ENCODE data around the gene PAIP2.
A peak's percentile ranks its signal among the peaks of the same experiment; 100 is the strongest.
"Not testable (repeated sequence)": the region's sequence is repeated elsewhere in the genome, so short reads cannot be mapped to it uniquely, and the experiment has no call there.

The PAIP2 gene

DNA sequence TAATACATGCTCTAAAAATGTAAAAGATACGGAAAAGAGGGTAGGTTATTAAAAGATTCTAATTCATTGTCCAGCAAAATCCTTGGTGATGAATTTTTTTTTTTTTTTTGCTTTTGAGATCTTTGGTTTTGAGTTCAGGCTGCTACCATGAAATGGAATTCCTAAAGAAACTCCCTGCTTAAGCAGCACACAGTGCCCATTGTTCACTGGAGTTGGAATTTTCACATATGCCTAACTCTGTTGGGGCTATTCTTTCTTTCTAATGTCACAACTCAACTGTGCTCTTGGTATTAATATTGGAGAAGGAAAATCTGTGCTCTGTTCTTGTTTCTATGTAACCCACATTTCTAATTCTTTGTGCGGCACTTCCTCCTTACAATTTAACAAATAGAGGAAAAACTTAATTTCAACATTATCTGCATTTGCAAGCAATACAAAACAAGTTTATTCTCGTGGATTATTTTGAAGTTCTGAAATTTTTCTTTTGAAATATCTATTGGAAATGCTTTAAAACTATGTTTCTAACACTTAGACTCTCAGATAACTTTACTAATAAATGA is 26.5 kb upstream of the PAIP2 start:
- no peak for DNase-seq (ENCODE audit: low read depth)

DNA sequence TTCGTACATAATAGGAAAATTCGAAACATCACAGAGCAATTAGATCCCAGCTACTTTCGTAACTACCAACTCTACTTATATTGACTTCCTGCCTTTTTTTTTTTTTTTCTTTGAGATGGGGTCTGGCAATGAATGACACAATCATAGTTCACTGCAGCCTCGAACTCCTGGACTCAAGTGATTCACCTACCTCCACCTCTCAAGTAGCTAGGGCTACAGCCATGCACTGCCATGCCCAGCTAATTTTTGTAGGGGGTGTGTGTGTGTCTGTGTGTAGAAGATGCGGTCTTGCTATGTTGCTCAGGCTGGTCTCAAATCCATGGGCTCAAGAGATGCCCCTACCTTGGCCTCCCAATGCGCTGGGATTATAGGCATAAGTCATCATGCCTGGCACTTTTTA is 5.8 kb upstream of the PAIP2 start:
- DNase-seq (ENCODE audit: low read depth), result peak; percentile 12

DNA sequence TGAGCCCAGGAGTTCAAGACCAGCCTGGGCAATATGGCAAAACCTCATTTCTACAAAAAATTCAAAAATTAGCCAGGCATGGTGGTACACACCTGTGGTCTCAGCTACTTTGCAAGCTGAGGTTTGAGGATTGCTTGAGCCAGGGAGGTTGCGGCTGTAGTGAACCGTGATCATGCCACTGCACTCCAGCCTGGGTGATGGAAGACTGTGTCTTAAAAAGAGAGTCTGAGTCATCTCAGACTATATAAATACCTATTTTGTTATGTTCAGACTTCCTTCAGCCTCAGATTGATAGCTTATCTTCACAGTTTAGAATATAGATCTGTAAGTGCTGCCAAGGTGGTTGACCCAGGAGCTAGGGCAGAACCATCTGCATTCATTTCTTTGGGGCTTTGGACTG is 1.6 kb upstream of the PAIP2 start:
- DNase-seq (ENCODE audit: low read depth), result peak; percentile 19

DNA sequence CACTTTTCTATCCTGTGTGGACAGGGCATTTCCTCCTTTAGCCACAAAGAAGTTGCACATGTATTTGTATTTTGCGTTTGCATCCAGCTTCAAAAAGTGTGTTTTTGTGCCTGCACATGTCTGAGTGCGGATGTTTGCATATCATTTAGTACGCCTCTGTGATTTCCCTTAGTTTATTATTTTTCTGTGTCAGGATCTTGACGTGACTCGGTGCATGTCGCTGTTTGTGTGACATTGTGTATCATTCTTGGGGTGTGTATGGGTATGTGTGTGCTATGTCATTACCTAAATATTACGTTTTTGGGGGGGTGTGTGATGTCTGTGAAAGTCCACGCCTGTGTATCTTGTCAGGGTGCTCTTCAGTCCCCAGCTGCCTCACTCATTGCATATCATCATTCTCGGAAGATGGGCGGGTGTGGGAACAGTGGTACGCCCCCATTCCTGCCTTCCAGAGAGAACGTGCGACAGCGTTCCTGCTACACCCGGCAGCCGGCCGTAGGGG is 416 bp upstream of the PAIP2 start:
- no peak for DNase-seq (ENCODE audit: low read depth)

DNA sequence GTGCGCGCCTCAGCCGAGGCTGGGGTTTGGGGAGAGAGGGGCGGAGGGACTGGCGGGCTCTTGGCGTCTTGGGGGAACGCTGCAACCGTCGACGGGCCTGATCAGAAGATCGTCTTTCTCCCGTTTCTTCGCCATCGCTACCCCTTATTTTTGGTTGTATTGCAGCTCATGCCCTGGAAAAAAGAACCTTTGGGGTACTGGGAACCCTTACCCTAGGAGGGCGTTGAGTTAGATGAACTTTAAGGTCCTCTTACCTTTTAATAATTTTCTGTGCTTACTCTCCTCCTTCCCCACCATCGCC is 719 bp downstream of the PAIP2 start:
- DNase-seq (ENCODE audit: low read depth), result no peak

DNA sequence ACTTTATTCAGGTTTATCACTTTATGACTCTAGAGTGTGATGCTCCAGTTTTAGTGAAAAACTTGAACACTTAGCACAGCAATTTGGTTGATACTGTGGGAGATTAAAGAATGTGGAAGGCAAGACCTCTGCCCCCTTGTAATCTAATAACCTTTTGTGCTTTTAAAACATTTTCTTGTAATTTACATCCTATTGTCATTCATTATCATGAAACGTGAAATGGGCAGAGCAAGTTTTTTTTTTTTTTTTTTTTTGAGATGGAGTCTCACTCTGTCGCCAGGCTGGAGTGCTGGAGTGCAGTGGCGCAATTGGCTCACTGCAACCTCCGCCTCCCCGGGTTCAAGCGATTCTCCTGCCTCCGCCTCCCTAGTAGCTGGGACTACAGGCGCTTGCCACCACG is 1.8 kb downstream of the PAIP2 start:
- DNase-seq (ENCODE audit: low read depth), result no peak

DNA sequence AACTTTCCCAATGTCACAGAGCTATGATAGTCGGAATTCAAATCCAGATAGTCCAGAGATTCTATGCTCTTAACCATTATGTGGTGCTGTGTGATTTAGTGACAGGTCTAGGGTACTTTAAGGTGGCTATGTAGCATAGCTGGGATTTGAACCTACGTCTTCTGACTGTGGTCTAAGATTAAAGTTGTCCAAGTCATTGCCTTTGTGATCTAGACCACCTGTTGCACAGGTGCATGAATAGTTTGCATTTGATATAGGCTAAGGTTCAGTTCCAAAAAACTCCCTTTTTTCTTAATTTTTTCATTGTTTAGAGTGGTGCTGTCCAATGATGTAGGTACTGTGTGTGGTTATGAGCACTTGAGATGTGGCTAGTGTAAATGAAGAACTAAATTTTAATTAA is 2.5 kb downstream of the PAIP2 start:
- no peak for DNase-seq (ENCODE audit: low read depth)

DNA sequence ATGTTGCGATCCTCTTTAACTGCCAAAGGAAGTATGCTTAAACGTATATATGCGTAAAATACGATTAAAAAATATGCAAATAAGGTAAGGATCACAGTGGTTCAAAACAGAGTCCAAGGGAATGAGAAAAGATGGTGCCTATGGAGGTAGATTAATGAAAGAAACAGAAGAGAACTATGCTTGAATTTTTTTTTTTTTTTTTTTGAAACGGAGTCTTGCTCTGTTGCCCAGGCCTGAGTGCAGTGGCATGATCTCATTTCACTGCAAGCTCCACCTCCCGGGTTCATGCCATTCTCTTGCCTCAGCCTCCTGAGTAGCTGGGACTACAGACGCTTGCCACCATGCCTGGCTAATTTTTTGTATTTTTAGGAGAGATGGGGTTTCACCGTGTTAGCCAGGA is 3.8 kb downstream of the PAIP2 start:
- DNase-seq (ENCODE audit: low read depth), result not testable (repeated sequence)

DNA sequence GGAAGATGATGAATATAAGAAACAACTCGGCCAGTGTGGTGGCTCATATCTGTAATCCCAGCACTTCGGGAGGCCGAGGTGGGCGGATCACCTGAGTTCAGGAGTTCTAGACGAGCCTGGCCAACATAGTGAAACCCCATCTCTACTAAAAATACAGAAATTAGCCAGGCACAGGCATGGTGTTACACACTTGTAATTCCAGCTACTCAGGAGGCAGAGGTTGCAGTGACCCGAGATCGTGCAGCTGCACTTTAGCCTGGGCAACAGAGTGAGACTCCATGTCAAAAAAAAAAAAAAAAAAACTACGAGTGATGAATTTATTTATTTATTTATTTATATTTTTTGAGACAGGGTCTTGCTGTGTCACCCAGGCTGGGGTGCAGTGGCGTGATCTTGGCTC is 6.2 kb downstream of the PAIP2 start:
- not testable (repeated sequence) for DNase-seq (ENCODE audit: low read depth)

DNA sequence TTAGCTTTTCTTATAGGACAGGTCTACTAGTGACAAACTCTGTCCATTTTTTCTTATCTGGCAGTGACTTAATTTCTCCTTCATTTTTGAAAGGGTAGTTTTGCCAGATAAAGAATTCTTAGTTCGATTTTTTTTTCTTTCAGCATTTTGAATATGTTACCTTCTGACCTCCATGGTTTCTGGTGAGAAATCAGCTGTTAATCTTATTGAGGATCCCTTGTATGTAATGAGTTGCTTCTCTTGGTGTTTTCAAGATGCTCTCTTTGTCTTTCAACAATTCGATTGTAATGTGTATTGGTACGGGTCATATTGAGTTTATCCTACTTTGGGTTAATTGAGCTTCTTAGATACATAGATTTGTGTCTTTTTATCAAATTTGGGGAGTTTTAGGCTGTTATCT is 12.5 kb downstream of the PAIP2 start:
- no peak for DNase-seq (ENCODE audit: low read depth)

DNA sequence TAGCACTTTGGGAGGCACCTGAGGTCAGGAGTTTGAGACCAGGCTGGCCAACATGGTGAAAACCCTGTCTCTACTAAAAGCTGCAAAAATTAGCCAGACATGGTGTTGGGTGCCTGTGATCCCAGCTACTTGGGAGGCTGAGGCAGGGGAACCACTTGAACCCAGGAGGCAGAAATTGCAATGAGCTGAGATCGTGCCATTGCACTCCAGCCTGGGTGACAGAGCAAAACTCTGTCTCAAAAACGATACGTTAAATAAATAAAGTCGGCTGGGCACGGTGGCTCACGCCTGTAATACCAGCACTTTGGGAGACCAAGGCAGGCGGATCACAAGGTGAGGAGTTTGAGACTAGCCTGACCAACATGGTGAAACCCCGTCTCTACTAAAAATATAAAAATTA is 14.2 kb downstream of the PAIP2 start:
- DNase-seq (ENCODE audit: low read depth), result not testable (repeated sequence)

DNA sequence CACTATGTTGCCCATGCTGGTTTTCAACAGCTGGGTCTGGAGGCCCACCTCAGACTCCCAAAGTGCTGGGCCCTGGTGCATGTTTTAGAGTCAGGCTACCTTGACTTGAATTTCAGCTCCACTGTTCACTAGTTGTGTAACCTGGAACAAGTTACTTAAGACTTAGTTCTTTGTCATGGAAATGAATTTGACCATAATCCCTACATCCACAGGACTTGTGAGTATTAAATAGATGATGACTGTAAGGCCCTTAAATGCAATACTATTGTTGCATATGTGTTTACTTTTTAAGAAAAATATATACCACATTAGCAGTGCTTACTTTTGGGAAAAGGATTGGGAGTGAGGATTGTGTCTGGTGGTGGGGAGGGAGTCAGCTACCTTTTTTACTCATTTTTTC is 16.4 kb downstream of the PAIP2 start:
- DNase-seq (ENCODE audit: low read depth), result no peak

DNA sequence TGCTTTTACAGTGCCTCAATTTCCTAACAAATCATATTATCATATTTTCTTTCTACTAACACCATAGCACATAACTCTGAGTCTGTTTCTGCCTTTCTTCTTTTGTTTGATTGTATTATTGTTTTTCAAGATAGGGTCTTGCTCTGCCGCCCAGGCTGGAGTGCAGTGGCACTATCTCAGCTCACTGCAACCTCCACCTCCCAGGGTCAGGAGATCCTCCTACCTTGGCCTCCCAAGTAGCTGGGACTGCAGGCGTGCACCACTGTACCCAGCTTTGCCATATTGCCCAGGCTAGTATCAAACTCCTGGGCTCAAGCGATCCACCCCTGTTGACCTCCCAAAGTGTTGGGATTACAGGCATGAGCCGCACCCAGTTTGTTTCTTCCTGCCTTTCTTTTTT is 18.7 kb downstream of the PAIP2 start:
- no peak for DNase-seq (ENCODE audit: low read depth)

DNA sequence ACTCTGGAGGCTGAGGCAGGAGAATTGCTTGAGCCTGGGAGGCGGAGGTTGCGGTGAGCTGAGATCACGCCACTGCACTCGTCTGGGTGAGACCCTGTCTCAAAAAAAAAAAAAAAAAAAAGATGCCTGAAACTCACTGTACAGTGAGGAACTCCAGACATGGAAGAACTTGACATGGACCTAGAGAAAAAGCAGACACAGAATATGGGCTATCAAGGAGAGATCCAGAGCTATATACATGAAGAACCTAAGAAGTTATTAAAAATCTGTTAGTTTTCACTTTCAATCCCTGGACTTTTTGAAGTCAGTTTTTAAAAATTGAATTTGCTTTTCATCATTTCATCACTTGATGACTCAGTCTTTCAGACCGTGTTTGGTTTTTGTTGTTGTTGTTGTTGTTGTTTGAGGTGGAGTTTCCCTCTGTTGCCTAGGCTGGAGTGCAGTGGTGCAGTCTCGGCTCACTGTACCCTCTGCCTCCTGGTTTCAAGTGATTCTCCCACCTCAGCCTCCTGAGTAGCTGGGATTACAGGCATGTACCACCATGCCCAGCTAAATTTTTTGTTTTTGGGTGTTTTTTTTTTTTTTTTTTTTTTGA is 20.3 kb downstream of the PAIP2 start:
- DNase-seq (ENCODE audit: low read depth), result no peak

DNA sequence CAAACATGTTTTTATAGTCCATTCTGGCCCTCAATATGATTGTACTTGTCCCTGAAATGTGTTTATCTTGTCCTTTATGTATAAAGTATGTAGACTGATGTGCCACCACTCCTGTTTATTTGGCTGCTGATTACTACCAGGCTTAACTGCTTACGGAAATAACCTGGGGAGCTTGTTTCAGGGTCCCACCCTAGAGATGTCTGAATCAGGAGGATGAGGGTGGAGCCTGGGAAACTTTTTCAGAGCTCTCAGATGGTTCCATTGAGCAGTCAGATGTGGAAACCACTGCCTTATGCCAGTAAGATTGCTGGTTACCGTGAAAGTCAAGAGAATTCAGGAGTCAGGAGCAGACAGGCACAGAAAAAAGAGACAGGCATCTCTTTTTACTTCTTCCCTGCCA is 22.3 kb downstream of the PAIP2 start:
- no peak for DNase-seq (ENCODE audit: low read depth)

DNA sequence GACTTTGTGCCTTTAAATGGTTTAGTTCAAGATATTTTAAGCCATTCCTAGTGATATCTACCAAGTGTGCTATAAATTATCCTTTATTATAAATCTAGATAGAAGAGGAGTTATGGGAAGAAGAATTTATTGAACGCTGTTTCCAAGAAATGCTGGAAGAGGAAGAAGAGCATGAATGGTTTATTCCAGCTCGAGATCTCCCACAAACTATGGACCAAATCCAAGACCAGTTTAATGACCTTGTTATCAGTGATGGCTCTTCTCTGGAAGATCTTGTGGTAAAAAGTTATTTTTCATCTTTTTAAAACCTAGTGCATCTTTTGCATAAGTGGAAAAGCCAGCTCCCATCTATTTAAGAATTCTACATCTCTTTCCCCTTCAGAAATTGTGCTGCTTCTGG is 22.8 kb downstream of the PAIP2 start:
- no peak for DNase-seq (ENCODE audit: low read depth)

DNA sequence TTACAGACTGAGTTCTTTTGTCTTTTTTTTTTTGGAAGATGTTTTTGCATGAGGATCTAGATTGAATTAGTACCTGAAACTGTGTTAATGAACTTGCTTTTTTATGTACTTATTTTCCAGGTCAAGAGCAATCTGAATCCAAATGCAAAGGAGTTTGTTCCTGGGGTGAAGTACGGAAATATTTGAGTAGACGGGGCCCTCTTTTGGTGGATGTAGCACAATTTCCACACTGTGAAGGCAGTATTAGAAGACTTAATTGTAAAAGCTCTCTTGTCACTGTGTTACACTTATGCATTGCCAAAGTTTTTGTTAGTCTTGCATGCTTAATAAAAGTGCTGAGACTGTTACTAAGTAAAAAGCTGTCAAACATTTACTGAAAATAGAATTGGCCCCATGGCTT is 27.0 kb downstream of the PAIP2 start:
- no peak for DNase-seq (ENCODE audit: low read depth)

DNA sequence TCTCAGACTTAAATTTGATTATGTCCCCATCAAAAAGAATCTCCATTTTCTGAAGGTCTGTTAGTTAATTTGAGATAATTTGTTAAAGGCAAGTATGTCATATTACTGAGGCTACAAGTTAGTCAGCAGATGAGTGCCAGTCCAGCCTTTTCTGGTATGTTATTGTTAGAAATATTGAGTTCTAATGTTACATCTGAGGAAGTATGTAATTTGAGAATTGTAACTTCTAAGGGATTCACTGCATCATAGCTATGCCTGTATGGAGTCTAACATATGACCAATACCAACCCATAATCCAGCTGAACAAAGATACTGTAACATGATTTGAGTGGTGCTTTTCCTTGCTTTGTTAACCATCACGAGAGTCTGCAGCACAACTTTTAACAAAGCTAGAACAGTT is 27.5 kb downstream of the PAIP2 start:
- peak; percentile 75 for DNase-seq (ENCODE audit: low read depth)

DNA sequence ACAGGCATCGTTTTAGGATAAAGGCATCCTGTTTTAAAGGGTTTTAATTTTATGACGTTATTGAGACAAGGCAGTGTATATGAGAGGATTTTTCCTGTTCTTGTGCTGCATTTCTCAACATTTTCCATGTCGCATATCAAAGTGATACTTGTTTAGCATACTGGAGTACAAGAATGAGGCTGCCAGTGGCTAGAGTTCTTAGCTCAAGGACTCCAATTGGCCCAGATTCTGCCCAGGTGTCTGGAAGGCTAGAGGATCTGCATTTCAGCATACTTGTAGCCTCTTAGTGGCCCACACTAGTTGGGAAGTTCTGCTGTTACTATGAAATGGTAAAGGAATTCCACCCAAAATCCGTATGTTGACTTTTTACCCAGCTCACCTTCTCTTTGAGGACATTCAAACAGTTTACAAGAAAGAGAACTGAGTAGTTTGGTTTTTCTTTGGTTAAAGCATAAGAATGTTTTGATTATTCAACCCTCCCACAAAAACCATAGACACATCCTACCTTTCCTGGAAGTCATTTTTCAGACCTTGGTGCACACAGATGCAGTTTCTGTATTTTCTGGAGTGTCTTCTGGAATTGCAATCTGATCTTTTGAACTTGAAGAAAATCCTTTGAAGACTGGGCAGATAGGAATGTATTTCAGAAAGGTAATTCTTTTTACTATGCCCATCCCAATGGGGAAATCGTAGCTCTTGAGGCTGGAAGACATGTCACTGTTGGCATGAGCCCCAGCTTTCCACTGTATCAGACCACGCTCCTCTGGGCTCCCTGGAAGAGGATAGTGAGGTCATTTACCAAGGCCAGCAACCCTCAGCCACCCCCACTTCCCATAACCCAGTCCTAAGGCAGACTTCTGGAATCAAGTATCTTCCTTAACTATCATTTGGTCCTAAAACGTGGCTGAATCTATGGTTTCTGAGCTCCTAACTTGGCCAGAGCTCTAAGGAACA is 30.1 kb downstream of the PAIP2 start:
- DNase-seq (ENCODE audit: low read depth), result no peak

DNA sequence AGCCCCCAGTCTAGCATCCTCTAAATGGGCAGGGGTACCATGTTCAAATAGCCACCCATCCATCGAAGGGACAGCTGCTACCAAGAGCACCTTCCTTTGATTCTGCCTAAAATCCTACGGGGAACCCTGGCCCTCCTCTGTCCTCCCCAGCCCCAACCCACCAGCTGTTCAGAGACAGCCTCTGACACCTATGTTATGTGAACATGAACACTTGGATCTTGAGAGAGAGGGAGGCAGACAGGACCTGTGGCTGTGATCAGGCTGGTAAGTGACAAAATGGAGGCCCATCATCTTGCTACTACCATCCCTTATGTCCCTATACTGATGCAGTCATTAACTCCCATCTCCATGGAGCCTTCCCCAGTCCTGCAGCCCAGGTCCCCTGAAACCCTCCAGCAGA is 33.3 kb downstream of the PAIP2 start:
- no peak for DNase-seq (ENCODE audit: low read depth)

DNA sequence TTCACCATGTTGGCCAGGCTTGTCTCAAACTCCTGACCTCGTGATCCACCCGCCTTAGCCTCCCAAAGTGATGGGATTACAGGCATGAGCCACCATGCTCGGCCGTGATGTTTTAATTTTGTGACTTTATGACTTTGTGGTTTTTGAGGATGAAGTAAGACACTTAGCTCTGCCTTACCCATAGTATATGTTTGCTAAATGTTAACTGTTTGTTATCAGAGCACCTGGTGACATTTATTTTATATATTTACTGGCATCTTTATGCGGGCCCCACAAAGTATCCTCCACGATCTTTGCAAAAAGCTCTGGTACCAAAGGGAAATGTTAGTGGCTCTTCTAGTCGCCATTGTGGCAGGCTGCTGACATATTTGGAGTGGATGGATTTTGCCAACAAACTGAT is 34.7 kb downstream of the PAIP2 start:
- DNase-seq (ENCODE audit: low read depth), result no peak

DNA sequence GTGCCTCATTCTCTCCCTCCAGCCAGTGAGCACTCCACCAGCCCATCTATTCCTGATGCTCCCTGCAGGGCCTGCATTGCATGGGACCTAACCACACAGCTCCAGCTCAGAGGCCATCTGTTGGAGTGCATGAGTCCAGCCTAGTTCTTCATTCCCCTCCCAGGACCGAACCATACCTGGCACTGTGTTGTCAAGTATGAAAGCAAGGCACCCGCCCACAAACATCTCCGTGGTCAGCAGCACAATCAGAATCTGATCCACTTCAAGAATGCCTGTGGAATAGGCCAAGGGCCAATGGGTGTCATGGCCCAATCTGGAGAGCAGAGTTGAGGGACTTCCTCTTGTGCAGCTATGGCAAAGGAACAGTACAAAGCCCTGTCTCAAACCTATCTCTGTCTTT is 35.6 kb downstream of the PAIP2 start:
- no peak for DNase-seq (ENCODE audit: low read depth)

DNA sequence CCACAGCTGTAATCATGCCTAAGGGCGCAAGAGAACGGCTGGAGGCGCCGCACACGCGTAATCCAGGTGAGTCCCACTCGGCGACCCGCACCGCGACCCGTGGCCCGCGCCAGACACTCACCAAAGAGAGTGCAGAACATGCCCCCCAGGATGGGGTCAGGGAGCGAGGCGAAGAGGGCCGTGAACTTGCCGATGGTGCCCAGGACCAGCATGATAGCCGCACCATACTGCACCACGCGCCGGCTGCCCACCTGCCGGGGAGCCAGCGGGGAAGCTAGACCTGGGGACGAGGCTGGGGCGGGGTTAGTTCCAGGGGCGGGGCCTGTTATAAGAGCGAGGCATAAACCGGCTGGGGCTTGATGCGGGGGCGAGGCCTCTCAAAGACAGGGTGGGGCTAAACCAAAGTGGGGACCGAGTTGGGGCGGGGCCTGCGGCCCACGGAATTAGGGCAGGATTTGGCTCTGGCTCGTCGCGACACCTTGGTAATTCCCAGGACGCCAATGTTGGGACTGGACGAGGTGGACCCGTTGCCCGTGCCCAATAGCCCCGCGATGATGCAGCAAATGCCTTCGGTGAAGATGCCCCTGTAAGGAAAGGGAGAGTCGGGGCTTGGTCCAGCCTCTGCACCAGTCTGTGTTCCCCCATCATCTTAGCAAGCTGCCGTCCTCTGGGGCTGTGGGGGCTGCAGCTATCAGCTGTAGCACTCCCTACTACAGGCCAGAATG is 36.6 kb downstream of the PAIP2 start:
- no peak for DNase-seq (ENCODE audit: low read depth)

All from EH (cell line).